IMR-90 (cell line): ENCODE results near the gene MPP7.

Experiments used
- BHLHE40 ChIP-seq: fragments of 150-350 bp; IDR thresholded peaks from 2 replicates; pipeline ENCODE4 v1.6.1; 2016; ENCODE audit warnings: mild to moderate bottlenecking, low read depth, low read length
- CEBPB ChIP-seq: IDR thresholded peaks from 2 replicates; pipeline ENCODE4 v1.6.1; 2012; ENCODE audit warnings: low read depth, low read length, improper control_type of control experiment
- CHD1 ChIP-seq: IDR thresholded peaks from 2 replicates; pipeline ENCODE4 v1.6.1; 2012; ENCODE audit warnings: low read depth, low read length, improper control_type of control experiment
- CTCF ChIP-seq: conservative IDR thresholded peaks from 2 replicates; pipeline ENCODE4 v1.5.1; 2012; ENCODE audit warnings: mild to moderate bottlenecking, low read depth, low read length, improper control_type of control experiment
- FOS ChIP-seq: fragments of 150-350 bp; IDR thresholded peaks from 2 replicates; pipeline ENCODE4 v1.6.1; 2016; ENCODE audit warnings: low read depth, low read length
- MAFK ChIP-seq: IDR thresholded peaks from 2 replicates; pipeline ENCODE4 v1.6.1; 2012; ENCODE audit warnings: low read depth, low read length, improper control_type of control experiment
- MAZ ChIP-seq: IDR thresholded peaks from 2 replicates; pipeline ENCODE4 v1.6.1; 2012; ENCODE audit warnings: low read depth, mild to moderate bottlenecking, low read length, improper control_type of control experiment, moderate library complexity, borderline replicate concordance
- MXI1 ChIP-seq: IDR thresholded peaks from 2 replicates; pipeline ENCODE4 v1.6.1; 2012; ENCODE audit warnings: low read depth, mild to moderate bottlenecking, low read length, moderate library complexity, borderline replicate concordance
- NFE2L2 ChIP-seq: fragments of 150-350 bp; IDR thresholded peaks from 2 replicates; pipeline ENCODE4 v1.6.1; 2016; ENCODE audit warnings: low read depth, mild to moderate bottlenecking, low read length
- POLR2A ChIP-seq: IDR thresholded peaks from 2 replicates; pipeline ENCODE4 v1.6.1; 2012; ENCODE audit warnings: mild to moderate bottlenecking, low read depth, low read length
- RAD21 ChIP-seq: IDR thresholded peaks from 2 replicates; pipeline ENCODE4 v1.6.1; 2012; ENCODE audit warnings: low read length, improper control_type of control experiment
- RFX5 ChIP-seq: IDR thresholded peaks from 2 replicates; pipeline ENCODE4 v1.8.0; 2012; ENCODE audit warnings: low read depth, mild to moderate bottlenecking, low read length, moderate library complexity

- TF ChIP-seq CEBPB (no peak), CTCF (no peak), POLR2A (no peak), MAFK (no peak), RAD21 (no peak), NFE2L2 (no peak), RFX5 (no peak), MXI1 (no peak), FOS (no peak), MAZ (no peak), CHD1 (no peak), BHLHE40 (no peak)
Measured at GRCh38 chr10:28254290-28254985, 48.4 kb downstream of the MPP7 start.
